B cell (primary cell): ENCODE results near the gene ZNF385D. TPM values are rescaled to one million over a fixed set of nuclear protein-coding genes. Genes with fewer than 3 reads are reported as not detected.

Experiments used
- ATAC-seq: fragments of 200-7000 bp; cut with Tn5 transposase; one replicate; pipeline ENCODE4 v1.10.0; 2021; ENCODE audit warnings: low read depth, mild to moderate bottlenecking, moderate number of reproducible peaks, moderate library complexity
- CTCF ChIA-PET: fragments of 350-600 bp; sonication (Branson Sonifier 250); formaldehyde crosslinking; loops from one replicate; lab custom pipeline; 2021; ENCODE audit warnings: antibody characterized with exemption, inconsistent platforms; lab: Charles Lee
- POLR2A ChIA-PET: fragments of 350-600 bp; sonication (Branson Sonifier 250); formaldehyde crosslinking; loops from one replicate; lab custom pipeline; 2021; ENCODE audit warnings: antibody characterized with exemption; lab: Charles Lee
- DNase-seq: peaks from one replicate; pipeline ENCODE4 v3.0.0; 2013
- H2AFZ ChIP-seq: 2 replicates; pipeline ENCODE4 v1.6.1; 2012; ENCODE audit warnings: mild to moderate bottlenecking, low read depth, low read length; ENCODE audit not compliant: insufficient read depth, poor library complexity, severe bottlenecking
- H3K27ac ChIP-seq, 2 donors: 1 replicate in 1 of 2; 2 replicates in 1 of 2; pipeline ENCODE4 v1.5.1; 2012 to 2013; ENCODE audit warnings: low read length in 2 of 2, mild to moderate bottlenecking in 2 of 2, moderate library complexity in 1 of 2
- H3K27me3 ChIP-seq, 4 experiments: fragments of 200-600 bp in 1 of 4; sonication (generic) in 1 of 4; replicated peaks in 1 of 4; 1 replicate in 2 of 4; 2 replicates in 2 of 4; pipeline versions ENCODE4 v1.6.1 to v1.7.0; 2013 to 2016; ENCODE audit warnings: low read length in 3 of 4, mild to moderate bottlenecking in 2 of 4, mixed read lengths in 1 of 4, moderate library complexity in 1 of 4; ENCODE audit not compliant: insufficient read depth in 4 of 4, control insufficient read depth in 3 of 4; ENCODE audit errors: control extremely low read depth in 1 of 4
- H3K36me3 ChIP-seq, 2 experiments: replicated peaks in 1 of 2; 1 replicate in 1 of 2; 2 replicates in 1 of 2; pipeline versions ENCODE4 v1.6.1 to v1.7.1; 2013; ENCODE audit warnings: low read length in 1 of 2; ENCODE audit not compliant: insufficient read depth in 2 of 2, control insufficient read depth in 1 of 2; ENCODE audit errors: control extremely low read depth in 1 of 2, extremely low read depth in 1 of 2
- H3K4me1 ChIP-seq, 2 donors: fragments of 200-600 bp in 1 of 2; sonication (generic) in 1 of 2; 1 replicate in 1 of 2; 2 replicates in 1 of 2; pipeline versions ENCODE4 v1.5.1 to v1.6.1; 2013 to 2017; ENCODE audit warnings: low read length in 2 of 2; ENCODE audit not compliant: control insufficient read depth in 2 of 2, insufficient read depth in 2 of 2
- H3K4me2 ChIP-seq: replicated peaks from 2 replicates; pipeline ENCODE3; 2012; ENCODE audit warnings: mild to moderate bottlenecking, low read depth, low read length; ENCODE audit not compliant: poor library complexity, severe bottlenecking
- H3K4me3 ChIP-seq, 5 experiments: fragments of 200-600 bp in 1 of 5; sonication (generic) in 1 of 5; 1 replicate in 3 of 5; 2 replicates in 2 of 5; pipeline versions ENCODE4 v1.5.1 to v1.7.0; 2011 to 2016; ENCODE audit warnings: low read length in 4 of 5, mild to moderate bottlenecking in 4 of 5, low read depth in 2 of 5, control low read depth in 1 of 5, moderate library complexity in 1 of 5; ENCODE audit not compliant: insufficient read depth in 1 of 5; ENCODE audit errors: control extremely low read depth in 1 of 5, extremely low read depth in 1 of 5
- H3K79me2 ChIP-seq: fragments of 200-600 bp; sonication (generic); one replicate; pipeline ENCODE4 v1.6.0; 2016; ENCODE audit warnings: low read length; ENCODE audit not compliant: control insufficient read depth, insufficient read depth
- H3K9ac ChIP-seq: fragments of 200-600 bp; sonication (generic); 2 replicates; pipeline ENCODE4 v1.6.1; 2017; ENCODE audit warnings: mild to moderate bottlenecking, low read length, moderate library complexity
- H3K9me3 ChIP-seq, 3 donors: one replicate each; pipeline versions ENCODE4 v1.6.1 to v1.7.1; 2013; ENCODE audit warnings: low read length in 2 of 3; ENCODE audit not compliant: control insufficient read depth in 2 of 3, insufficient read depth in 1 of 3; ENCODE audit errors: control extremely low read depth in 1 of 3
- H4K20me1 ChIP-seq: 2 replicates; pipeline ENCODE4 v1.6.0; 2012; ENCODE audit warnings: mild to moderate bottlenecking, low read length; ENCODE audit not compliant: insufficient read depth, control insufficient read depth, poor library complexity, severe bottlenecking
- H3K27ac Mint-ChIP-seq: one replicate; pipeline ENCODE4 v1.8.0; 2021; ENCODE audit warnings: mixed read lengths
- H3K27me3 Mint-ChIP-seq: one replicate; pipeline ENCODE4 v1.8.0; 2021; ENCODE audit warnings: mixed read lengths
- H3K4me1 Mint-ChIP-seq: one replicate; pipeline ENCODE4 v1.8.0; 2021; ENCODE audit warnings: mixed read lengths
- H3K4me3 Mint-ChIP-seq: one replicate; pipeline ENCODE4 v1.8.0; 2021; ENCODE audit warnings: mixed read lengths
- H3K9me3 Mint-ChIP-seq: one replicate; pipeline ENCODE4 v1.8.0; 2022; ENCODE audit warnings: mixed read lengths; ENCODE audit not compliant: insufficient read depth
- CTCF ChIP-seq: fragments of 200-600 bp; IDR thresholded peaks from one replicate; pipeline ENCODE4 v1.8.0; 2022; ENCODE audit warnings: antibody characterized with exemption, mild to moderate bottlenecking
- EZH2 ChIP-seq: IDR thresholded peaks from 2 replicates; pipeline ENCODE4 v1.6.1; 2012; ENCODE audit warnings: borderline replicate concordance, low read depth, mild to moderate bottlenecking, moderate library complexity, low read length; ENCODE audit not compliant: insufficient read depth, poor library complexity, severe bottlenecking
- WGBS: methylation state at CpG from one replicate; pipeline ENCODE4 v1.1.5; 2013; ENCODE audit warnings: missing lambda C conversion rate; ENCODE audit not compliant: insufficient coverage; 5-methylcytosine and 5-hydroxymethylcytosine counted together
- intact Hi-C: fragments of 100-400 bp; cut with micrococcal nuclease; formaldehyde crosslinking; loops from one replicate; pipeline ENCODE4 v1.10.0; 2022
- polyA plus RNA-seq: library from polyadenylated mRNA; depleted of rRNA; stranded (reverse); fragments of >200 nt; gene quantifications from 2 replicates; pipeline ENCODE4 v1.2.3, GENCODE V29; 2012
- total RNA-seq, 2 donors: library from RNA; stranded (reverse); fragments of 120-200 nt in 1 of 2; gene quantifications; 1 replicate in 1 of 2; 2 replicates in 1 of 2; pipeline versions ENCODE4 v1.2.3 to v1.2.4, GENCODE V29; 2013 to 2022

ZNF385D gene
- total and polyA plus RNA-seq, 2 donors (not counting 1 experiment from before 2014, with no cell fraction given): not detected

DNA sequence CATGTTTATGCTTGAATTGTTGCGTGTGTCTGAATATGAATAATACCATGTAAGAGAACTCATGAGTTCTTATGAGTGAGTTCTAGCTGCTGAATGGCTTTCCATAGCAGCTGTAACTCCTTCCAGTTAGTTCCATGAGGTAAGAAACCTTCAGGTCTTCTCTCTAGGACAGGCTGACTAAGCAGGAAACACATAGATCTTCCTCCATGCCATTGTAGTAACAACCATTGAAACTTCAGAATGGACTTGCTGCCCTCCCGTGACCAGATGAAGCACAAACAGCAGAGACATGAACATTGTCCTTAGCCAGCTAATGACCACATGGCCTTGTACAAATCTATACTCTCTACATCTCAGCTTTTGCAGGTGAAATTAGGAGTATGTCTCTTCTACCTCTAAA, 200.0 kb downstream of the ZNF385D start:
- Mint-ChIP-seq H3K27ac (no peak overlapping the region), H3K4me1 (no peaks in the 10 kb centered on the region), H3K4me3 (no peak overlapping the region), H3K27me3 (no peaks in the 10 kb centered on the region), H3K9me3 (peaks cover 5% of the 10 kb centered on the region)
- ChIA-PET POLR2A (no interaction called here), CTCF (no interaction called here)
- H3K4me1 ChIP-seq: no peaks in the 10 kb centered on the region
- H3K27ac ChIP-seq: no peak overlapping the region
- H3K4me2 ChIP-seq: no peak overlapping the region
- no peaks in the 10 kb centered on the region for H3K36me3 ChIP-seq
- ATAC-seq (no peak), DNase-seq (no peak)
- WGBS: 80% methylated on average over 1 of the region's 2 CpGs
- no peak overlapping the region for H2AFZ ChIP-seq
- TF ChIP-seq EZH2 (no peak), CTCF (no peak)
- no peaks in the 10 kb centered on the region for H4K20me1 ChIP-seq
- no peak overlapping the region for H3K4me3 ChIP-seq
- H3K9me3 ChIP-seq: peaks cover 0 to 5% (median 0%) of the 10 kb centered on the region in 3 donors
- H3K9ac ChIP-seq: no peak overlapping the region
- no peaks in the 10 kb centered on the region for H3K79me2 ChIP-seq
- intact Hi-C loops: no loop called here
- no peaks in the 10 kb centered on the region for H3K27me3 ChIP-seq

- Mint-ChIP-seq H3K27ac (no peak overlapping the region), H3K4me3 (no peak overlapping the region), H3K9me3 (peaks cover 3% of the 10 kb centered on the region), H3K27me3 (no peaks in the 10 kb centered on the region), H3K4me1 (no peaks in the 10 kb centered on the region)
- ChIA-PET CTCF (no interaction called here), POLR2A (no interaction called here)
- no peak for TF ChIP-seq EZH2
- TF ChIP-seq CTCF: no peak
- intact Hi-C loops: no loop called here
- Histone ChIP-seq H4K20me1 (no peaks in the 10 kb centered on the region), H2AFZ (no peak overlapping the region), H3K9ac (no peak overlapping the region), H3K27me3 (no peaks in the 10 kb centered on the region), H3K36me3 (no peaks in the 10 kb centered on the region), H3K27ac (no peak overlapping the region), H3K9me3 (peaks cover 0 to 17% (median 0%) of the 10 kb centered on the region in 3 donors), H3K4me2 (no peak overlapping the region), H3K4me3 (no peak overlapping the region), H3K4me1 (no peaks in the 10 kb centered on the region), H3K79me2 (no peaks in the 10 kb centered on the region)
- DNase-seq (no peak), ATAC-seq (no peak)
- 86% methylated on average over 1 of the region's 4 CpGs for WGBS
Measured at GRCh38 chr3:21544076-21544462, 206.9 kb downstream of the ZNF385D start.
